ENCODE results near the gene PLN. TPM values are rescaled to one million over a fixed set of nuclear protein-coding genes. Genes with fewer than 3 reads are reported as not detected.

Gene PLN
- total RNA-seq, 1 donor from 2014 or later: 177 TPM

DNA sequence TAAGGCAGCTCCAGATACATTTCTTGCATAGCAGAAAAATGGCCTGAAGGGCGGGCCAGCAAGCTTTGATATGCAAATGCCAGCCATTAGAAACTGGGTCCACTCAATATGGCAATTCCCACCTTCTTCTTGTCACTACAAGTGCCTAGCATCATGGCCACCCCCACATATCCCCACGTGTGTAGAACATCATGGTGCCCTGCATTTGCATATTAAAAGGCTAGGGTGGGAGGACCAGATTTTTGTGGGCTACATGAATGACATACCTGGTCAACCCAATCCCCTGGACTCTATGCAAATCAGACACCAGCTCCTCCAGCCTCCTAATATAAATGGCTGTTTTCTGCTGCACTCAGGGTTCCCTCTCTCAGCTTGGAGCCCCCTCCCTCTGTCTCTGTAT is 31.7 kb downstream of the PLN start:
- no peak for DNase-seq (ENCODE audit: low spot score)

DNA sequence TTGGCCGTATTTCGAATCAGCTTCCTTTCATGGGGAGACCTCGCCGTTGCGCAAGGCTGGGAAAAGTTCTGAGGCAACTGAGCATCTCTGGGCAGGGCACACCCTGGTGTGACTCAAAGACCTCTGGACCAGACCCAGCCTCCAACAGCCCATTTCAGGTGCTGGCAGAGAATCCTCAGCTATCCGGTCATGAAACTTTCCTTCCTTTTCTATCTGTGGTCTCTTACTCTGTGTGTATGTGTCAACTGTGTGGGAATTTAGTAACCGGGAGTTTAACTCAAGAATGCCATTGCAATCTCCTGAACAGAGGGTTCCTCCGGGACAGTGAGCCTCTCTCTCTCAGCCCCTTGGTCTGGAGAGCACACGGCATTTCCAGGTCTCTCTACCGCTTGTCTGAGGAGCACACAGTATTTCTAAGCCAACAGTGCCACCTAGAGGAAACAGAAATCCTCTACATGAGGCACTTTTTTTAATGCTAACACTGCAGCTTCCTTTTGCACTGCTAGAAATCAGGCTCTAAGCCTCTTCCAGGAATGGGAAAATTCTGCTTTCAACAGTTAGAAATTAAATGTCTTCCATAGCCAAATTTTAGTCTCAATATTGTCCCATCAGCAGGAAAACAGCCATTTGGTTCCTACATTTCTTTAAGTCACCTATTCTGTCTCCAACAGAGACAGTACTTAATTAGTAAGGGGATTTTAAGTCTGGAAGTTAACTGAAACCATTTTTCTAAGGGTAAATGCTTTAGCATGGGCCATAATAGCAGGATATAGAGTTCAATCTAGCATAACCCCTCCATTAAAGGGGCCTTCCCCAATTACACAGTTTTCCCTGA is 32.7 kb downstream of the PLN start:
- peak; percentile 51 for DNase-seq (ENCODE audit: low spot score)

DNA sequence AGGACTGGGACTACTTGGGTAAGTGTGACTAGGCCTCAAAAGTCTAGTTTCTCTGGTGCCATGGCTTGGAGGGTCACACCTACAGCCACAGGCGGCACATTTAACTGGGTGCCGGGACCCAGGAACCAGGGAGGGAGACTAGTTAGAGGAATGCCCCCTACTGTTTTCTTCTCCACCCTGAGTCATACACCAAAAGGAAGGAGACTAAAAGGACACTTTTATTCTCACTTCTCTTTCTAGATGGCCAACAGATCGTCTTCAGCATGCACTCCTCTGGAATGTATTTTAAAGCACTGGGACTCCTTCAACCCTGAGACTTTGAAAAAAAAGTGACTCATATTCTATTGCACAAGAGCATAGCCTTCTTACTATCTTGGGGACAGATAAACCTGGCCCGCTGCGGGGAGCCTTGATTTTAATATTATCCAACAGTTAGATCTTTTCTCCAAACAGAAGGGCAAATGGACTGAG is 33.4 kb downstream of the PLN start:
- peak; percentile 22 for DNase-seq (ENCODE audit: low spot score)

DNA sequence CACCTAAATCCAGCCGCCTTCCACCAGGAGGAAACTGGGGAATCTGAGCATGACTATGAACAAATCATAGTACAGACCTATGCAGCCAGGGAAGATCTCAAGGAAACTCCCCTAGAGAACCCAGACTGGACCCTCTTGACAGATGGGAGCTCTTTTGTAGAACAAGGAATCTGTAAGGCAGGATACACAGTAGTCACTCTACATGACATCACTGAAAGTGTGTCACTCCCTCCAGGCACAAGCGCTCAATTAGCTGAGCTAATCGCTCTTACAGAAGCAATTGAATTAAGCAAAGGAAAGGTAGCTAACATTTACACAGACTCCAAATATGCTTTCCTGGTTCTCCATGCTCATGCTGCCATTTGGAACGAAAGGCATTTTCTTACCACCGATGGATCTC is 36.8 kb downstream of the PLN start:
- DNase-seq (ENCODE audit: low spot score): no peak

DNA sequence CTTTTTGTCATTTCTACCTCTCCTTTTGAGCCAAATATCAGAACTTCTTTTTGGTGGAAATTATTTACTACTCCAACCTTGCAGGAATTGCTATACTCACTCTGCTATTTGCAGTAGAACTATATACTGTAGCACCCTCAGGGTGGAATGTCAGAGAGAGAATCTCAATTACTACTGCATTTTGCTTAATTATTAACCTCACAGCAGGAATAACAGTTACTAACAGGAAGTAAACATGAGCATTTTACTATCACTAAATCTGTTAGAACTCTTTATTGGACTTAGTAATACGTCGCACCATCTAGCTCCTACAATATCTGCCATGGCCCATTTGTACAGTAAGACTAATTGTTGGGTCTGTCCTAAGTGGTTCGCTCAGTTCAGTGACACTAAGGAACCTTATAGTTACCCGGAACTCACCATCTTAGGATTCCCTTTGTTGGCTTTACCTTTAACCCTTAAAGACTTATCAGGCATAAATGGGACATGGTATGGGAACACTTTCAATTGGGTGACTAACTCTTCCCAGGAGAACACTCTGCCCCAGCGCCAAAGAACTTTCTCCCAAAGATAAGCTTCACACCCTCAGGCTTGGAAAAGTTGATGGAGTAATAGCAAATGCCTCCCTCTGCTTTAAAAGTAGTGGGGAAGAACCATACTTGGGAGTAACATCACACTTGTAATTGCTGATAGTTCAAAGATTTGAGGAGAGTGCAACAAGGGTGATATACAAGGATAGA is 38.8 kb downstream of the PLN start:
- DNase-seq (ENCODE audit: low spot score): no peak

DNA sequence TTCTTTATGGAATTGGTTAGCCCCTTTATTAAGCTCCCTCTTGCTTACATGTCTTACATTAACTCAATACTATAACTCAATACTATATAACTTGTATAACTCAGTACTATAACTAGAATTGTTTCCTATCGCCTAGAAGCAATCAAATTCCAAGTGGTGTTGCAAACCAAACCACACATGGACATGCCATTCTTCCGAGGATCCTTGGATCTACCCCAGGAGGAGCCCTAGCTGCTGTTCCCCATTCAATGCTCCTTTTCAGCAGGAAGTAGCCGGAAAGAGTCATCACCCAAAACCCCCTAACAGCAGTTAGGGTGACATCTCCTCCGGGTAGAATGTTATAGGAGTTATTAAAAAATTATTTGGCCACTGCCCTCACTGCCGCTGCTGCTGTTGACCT is 40.5 kb downstream of the PLN start:
- no peak for DNase-seq (ENCODE audit: low spot score)

DNA sequence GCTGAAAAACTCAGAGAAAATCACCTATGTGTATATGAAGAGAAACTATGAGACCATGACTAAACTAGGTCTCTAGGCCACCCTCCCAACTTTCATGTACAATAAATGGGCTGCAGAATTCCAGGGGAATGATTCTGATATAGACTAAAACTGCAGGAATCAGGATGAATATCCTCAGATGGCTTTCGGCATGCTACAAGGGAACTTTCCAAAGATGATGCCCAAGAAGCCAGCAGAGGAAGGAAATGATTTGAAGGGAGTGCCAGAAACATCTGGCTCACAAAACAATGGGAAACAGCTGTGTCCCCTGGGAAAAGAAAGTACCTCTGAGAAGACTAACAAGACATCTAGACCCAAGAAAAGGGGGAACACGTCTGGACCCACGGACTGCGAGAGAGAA is 41.1 kb downstream of the PLN start:
- DNase-seq (ENCODE audit: low spot score): no peak

DNA sequence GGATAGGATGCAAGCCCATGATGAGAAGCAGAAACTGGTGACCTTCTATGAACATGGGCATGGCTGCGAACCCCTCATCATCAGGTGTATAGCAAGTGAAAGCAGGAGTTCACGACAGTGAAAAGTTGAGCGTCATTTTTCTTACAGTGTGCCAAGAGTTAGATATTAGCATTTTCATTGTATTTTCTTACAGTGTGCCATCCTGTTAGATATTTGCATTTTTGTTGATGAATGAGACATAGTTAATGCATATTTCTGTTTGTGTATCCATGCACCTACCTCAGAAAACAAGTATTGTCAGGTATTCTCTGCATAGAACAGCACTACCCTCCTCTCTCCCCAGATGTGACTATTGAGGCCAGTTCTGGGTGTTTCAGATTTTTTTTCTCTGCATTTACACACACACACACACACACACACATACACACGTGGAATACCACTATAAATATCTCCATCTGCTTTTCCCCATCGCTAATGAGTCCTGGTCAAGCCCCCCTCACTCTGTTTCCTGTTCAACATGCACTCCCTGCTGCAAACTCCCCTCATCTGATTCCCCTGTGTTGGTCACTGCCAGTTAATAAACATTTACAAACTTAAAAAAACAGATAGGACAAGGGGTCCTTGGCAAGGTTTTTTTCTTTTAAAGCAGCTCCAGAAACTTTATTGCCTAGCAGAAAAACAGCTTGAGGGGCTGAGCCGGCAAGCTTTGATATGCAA is 41.7 kb downstream of the PLN start:
- DNase-seq (ENCODE audit: low spot score): no peak

DNA sequence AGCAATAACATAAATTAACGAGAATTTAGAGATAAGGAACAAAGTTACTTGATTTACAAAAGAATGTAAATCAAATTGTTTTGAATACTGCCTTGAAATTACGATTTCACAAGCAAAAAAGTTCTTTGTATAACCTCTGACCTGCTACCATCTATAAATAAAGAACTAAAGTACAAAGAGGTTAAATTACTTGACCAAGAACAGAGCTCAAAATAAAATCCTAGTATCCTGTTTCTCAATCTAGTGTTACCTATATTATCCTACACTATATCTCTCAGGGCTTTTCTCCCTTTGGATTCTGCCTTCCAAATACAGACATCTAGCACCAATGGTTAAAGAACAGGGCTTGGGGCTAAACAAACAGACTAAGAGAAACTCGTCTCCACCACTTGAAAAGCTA is 43.8 kb downstream of the PLN start:
- no peak for DNase-seq (ENCODE audit: low spot score)

DNA sequence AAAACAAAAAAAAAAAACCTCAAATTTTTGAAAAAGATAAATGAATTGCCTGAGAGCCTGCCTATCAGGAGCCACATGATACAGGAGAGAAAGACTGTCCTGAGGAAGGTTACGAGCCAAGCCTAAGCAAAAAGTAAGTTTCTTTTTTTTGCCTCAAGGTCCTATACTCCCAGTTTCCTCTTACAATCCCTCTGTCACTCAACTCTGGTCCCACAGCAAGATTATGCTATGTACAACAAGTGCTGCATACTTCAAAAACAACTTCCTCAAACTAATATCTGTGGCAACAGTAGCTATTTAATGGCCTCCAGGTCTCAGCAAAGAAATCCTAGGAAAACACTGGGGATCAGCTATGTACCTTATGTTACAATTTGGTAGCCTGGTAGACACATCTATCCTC is 46.8 kb downstream of the PLN start:
- DNase-seq (ENCODE audit: low spot score): no peak

DNA sequence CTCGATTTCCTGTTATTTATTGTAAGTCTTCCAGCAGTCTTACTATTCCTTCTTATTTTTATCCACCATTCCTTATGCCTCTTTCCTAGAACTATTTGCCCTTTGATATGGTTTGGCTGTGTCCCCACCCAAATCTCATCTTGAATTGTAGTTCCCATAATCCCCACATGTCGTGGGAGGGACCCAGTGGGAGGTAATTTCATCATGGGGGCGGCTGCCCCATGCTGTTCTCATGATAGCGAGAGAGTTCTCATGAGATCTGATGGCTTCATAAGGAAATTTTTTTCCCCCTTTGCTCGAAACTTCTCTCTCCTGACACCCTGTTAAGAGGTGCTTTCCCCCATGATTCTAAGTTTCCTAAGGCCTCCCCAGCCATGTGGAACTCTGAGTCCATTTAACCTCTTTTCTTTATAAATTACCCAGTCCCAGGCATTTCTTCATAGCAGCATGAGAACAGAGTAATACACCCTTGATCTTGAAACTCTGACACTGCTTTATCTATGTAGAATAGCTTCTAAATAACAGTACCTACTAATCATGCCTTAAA is 48.8 kb downstream of the PLN start:
- DNase-seq (ENCODE audit: low spot score): no peak

DNA sequence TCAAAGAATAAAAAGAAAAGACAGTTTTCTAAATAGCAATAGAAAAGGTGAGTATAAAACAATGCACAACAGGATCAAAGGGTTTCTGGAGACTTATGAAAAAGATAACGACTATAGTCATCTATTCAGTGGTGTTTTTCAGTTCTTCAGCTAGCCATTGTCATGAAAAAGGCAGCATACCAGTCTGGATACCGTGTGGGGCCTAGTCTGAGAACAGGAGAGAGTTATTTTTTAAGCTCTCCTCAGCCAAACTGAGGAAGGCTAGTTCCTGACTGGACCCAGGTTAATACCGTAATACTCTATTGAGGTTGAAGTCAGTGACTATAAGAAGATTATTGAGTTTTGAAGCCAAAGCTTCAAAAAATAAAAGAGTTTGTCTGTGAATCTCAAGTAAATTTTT is 49.5 kb downstream of the PLN start:
- no peak for DNase-seq (ENCODE audit: low spot score)

DNA sequence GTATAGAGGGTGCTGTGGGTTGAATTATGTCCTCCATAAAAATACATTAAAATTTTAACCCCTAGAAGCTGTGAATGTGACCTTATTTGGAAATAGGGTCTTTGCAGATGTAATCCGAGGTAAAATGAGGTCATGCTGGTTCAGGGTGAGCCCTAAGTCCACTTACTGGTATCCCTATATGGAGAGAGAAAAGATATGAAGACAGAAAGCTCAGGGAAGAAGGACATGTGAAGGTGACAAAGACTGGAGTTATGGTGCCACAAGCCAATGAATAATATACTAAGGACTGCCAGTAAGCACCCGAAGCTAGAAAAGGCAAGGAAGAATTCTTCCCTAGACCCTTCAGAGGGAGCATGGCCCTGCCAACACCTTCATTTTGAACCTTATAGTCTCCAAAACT is 50.2 kb downstream of the PLN start:
- DNase-seq (ENCODE audit: low spot score): no peak

DNA sequence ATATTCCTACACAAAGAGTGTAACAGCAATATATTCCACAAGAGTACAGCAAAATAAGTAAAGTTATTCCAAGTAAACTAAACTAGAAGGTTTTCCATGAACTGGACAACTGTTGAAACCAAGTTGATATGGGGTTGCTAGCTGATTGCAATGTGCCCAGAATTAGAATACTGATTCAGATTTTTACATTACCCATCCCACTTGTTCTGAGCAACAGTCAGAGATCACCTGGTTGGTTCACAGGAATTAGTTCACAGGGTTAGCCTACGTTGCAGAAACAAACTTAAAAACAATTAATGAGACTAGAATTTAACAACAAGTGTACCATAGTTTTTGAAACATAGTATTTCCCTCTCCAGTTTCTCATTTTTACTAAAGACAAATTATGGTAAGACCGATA is 54.2 kb downstream of the PLN start:
- DNase-seq (ENCODE audit: low spot score): no peak

DNA sequence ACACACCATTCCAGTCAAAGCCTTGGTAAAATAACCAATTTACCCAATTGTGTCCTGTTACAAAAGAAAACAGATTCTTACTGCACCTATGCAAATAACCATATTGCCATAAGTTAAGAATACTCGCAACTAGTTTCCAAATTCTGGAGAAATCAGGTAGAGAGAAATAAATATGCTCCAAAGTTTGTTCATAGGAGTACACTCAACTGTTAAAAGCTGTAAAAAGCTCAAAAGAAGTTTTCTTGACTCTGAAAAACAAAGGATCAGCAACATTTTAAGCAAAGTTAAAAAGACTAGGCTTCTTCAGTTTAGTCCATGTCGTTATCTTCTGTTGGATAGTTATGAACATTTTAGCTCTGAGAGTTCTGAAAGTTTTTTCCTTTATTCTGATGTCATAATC is 55.3 kb downstream of the PLN start:
- DNase-seq (ENCODE audit: low spot score): no peak

DNA sequence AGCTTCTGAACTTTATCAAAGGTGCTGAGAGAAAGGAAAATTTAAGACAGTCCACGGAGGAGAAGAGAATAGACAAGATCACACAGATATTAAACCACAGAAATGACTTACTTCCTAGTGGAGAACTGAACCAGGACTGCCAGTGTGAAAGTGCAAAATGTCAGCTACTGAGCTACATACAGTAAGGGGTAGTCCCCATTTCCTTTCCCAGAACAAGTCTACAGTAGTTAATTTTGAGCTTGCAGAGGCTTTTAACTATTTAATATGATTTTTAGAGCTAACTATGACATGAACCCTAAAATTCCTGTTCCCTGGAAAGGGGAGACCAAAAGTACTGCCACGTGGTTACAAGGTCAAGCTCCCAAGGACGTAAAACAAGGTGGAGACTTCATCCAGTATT is 58.2 kb downstream of the PLN start:
- no peak for DNase-seq (ENCODE audit: low spot score)

DNA sequence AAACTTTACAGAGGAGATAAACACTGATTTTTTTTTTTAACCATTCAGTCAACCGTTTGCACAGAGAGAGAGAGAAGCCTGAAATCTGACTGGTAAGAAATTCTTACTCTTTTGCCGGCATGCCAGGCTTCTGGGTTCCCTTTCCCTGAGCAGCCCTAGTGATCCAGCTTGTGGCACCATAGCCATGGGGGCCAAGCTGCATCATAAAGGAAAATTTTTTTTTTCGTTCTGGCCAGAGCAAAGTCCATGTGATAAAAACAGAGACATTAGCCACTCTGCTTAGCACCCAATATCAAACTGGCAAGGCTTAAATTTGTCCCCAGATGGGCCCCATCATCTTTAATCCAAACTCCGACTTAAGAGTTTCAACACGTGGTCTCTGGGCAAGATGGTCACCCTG is 58.8 kb downstream of the PLN start:
- no peak for DNase-seq (ENCODE audit: low spot score)

Other genes with a start within 250 kb of the PLN start
- gene CEP85L, start 103.3 kb downstream of the PLN start, total RNA-seq (ENCODE audit: insufficient read depth, low replicate concordance): 26.7 TPM

Measured in umbilical cord (tissue), 2 donors.